GM21737 (cell line): ENCODE results near the gene GPNMB.

Source experiments
- ATAC-seq: cut with Tn5 transposase; IDR thresholded peaks from one replicate; pipeline ENCODE4 v1.9.1; 2021; ENCODE audit warnings: mild to moderate bottlenecking, moderate library complexity; ENCODE audit not compliant: unreplicated experiment

Gene GPNMB

DNA sequence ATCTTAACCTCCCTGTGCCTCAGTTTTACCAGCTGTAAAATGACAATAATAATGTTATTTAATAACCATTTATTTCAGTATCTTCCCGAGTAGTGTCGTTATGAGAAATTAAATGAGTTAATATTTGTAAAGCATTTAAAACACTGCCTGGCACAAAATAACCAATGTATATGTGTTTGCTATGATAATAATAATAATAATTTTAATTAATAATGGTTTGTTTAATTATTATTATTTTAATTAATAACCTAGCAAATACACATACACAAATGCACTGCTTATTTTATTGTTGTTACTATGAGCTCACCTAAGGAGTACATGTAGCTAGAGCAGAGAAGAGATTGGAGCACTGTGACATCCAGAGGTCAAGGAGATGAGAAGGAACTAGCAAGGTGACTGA lies 18.2 kb upstream of the GPNMB start:
- ATAC-seq = no peak

DNA sequence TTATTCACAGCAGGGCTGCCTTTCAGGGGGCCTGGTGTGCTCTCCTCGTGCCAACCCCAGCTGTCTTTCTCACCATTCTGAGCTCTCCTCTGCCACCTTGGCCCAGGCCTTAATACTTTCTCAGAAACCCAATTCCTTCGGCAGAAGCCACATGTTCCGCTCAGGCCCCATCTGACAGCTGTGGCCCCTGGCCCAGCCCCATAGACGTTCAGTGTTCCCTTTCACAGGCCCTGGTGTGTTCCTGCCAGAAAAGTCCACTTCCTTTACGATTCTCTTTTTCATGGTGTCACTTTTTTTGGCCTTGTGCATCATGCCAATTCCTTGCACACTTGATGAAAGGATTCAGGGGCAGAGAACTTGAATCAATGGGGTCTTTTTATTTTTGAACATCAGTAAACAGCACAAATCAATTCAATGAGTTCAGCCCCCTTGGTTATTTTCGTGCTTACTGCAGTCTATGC lies 15.9 kb upstream of the GPNMB start:
- no peak for ATAC-seq

DNA sequence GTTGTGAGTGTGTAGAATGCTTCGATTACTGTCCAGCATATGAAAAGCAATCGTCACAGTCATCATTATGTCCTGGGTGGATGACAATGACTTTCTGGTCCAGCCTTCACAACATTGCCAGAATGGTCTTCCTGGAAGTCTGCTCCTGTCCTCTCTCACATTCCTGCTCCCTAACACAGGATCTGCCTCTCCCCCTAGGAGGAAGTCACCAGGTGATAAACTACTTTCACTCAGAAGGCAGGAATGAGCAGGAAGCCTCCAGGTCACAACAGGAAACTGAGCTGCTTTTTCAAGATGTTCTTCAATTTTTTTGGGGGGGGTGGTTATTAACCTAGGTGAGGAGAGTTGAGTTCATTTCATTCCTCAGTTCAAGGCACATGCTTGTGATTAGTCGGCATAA lies 13.6 kb upstream of the GPNMB start:
- no peak for ATAC-seq

DNA sequence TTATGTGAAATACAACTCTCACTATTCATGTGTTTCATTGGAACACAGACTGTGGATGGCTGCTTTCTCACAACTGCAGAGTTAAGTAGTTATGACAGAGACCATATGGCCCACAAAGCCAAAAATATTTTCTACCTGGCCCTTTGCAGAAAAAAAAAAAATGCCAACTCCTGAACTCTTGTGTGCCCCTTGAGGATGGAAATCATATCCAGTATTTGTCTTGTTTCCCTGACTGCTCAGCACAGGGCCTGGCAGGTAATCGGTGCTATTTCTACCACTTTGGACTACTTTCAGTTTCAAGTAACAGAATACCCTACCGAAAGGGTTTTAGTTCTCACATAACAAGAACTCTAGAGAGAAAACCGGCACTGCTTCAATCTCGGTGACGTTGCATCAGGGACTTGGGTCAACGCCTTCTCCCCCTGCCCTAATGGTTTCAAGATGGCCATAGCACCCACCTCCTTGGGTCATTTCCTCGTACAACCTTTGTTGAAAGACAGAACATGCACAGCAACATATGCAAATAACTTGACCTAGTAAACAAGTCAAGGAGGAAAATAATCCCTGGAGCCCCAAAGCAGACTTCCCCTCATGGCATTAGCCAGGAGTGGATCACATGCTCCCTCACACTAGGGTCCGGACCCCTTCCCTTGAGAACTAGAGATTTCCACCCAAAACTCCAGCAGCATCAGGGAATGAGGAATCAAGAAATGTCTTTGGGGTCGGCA lies 11.8 kb upstream of the GPNMB start:
- ATAC-seq = no peak

DNA sequence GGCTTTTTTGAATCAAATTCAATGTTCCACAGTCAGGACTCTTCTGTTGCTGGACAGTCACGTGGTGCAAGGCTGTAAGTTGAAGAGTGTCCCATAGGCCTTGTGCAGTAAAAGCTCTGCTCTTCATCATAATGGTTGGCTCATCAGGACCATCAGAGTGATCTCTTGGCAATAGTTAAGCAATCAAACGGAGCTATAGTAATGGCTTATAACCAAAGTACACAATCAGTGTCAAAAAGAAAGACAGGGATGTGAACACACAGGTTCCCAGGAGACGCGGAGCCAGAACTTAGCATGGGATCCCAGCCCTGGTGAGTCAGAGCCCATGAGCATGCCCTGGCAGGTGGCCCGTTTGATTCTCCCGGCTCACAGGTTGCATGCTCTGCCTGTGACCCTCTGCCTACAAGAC lies 10.8 kb upstream of the GPNMB start:
- no peak for ATAC-seq

DNA sequence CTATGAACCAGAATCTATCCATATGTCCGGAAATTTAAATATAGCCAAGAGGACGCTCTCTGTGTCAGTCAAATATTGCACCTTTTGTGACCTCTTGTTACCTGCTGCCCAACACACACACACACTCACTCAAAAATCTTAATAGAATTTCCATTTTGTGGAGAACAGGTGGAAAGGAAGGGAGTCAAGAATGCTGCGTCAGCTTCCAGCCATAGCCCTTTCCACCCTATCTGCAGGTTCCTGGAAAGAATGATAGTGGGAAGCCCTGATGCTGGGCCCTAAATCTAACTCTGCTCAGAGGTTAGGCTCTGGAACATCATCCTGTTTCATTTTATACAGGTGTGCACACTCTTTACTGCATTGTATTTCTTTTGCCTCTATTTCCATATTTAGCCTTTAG lies 9.6 kb upstream of the GPNMB start:
- ATAC-seq = no peak

DNA sequence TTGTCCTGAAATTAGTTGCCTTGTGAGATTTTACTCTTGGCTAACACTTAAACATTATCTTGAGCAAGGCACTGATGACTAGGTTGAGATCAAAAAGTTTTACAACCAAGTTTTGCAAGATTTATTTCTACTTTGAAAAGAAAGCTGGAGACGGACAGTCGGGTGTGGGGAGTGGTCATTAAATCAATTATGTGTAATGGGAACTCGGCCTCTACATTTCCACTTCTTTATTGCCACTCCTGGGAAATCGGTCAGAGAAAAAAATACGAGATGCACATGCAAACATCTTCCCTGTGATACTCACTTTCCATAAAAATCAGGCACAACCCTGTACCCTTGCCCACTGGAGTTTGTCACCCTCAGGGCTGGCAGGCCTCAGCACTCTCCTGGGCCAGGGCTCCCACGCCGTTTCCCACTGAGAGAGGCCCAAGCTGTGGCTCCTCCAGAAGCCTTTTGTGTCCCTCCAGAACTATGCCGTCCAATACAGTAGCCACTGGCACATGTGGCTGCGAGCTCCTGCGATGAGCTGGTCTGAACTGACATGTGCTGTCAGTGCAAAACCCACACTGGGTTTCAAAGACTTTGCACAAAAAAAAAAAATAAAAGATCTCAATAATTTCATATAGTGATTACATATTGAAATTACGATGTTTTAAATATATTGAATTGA lies 7.5 kb upstream of the GPNMB start:
- ATAC-seq = no peak

DNA sequence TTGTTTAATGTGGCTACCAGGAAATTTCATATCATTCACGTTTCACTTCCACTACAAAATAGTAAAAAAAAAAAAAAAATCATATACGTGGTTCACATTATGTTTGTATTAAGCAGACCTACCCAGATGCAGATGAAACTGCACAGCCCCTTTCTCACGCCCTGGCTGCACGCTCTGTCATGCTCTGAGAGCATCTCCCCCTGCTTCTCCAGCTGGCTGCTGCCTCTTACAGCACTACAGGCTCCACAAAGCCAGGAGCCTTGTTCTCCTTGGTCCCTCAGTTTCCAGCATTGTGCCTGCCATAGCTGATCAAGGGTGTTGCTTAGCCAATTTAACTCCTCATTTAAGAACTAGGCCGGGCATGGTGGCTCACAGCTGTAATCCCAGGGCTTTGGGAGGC lies 6.9 kb upstream of the GPNMB start:
- ATAC-seq = no peak

DNA sequence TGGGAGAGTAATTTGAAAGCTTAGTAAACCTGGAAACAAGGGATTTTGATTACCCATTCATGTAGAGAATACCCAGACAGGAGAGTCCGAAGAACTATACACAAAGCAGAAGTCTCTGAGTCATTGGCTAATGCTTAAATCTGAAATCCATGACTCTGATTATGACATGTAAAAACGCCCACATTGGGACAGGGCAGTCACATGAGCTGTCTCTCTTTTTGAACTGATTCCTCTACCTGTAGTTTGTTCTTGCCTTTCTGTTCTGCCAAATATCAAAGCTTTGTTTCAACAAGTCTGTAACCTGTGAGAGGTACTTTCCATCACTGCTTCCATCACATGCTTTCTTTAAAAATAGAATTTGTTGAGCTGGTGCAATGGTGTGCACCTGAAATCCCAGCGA lies 4.3 kb upstream of the GPNMB start:
- no peak for ATAC-seq

DNA sequence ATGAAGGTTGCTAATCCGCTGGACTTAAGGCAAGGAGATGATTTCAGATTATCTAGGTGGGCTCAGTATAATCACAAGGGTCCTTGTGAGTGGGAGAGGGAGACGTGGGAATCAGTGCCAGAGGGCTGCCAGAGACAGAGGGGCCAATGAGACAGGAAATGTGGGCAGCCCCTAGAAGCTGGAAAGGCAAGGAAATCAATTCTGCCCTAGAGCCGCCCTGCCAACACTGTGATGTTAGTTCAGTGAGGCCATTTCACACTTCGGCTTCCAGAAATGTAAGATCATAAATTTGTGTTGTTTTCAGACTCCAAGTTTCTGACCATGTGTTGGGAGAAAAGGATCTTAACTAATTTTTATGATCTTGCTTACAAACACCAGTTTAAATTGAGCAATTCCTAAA lies 3.6 kb upstream of the GPNMB start:
- ATAC-seq = no peak

DNA sequence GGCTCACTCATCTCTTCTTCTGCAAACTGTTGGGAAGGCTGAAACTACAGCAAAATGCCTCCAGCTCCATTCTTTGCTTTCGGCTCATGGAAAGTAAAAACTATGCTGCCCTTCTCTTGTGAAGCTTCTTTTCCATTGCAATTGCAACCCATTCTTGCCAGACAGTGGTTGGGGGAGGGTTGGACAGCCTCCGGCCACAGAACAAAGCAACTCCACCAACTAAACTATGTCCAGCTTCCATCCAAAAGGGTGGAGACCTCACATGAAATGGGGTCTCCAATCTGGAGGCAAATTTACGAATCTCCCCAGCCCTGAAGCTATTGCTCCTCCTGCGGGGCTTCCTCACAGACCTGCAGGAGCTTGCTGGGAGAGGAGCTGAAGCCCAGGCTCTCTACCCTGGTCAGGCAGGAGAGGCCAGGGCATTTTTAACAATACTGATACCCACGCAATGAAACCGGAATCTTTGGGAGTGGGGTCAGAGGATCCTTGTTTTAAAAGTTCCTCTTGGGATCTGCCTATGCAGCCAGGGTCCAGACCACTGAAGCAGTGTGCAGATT lies 549 bp downstream of the GPNMB start:
- no peak for ATAC-seq

DNA sequence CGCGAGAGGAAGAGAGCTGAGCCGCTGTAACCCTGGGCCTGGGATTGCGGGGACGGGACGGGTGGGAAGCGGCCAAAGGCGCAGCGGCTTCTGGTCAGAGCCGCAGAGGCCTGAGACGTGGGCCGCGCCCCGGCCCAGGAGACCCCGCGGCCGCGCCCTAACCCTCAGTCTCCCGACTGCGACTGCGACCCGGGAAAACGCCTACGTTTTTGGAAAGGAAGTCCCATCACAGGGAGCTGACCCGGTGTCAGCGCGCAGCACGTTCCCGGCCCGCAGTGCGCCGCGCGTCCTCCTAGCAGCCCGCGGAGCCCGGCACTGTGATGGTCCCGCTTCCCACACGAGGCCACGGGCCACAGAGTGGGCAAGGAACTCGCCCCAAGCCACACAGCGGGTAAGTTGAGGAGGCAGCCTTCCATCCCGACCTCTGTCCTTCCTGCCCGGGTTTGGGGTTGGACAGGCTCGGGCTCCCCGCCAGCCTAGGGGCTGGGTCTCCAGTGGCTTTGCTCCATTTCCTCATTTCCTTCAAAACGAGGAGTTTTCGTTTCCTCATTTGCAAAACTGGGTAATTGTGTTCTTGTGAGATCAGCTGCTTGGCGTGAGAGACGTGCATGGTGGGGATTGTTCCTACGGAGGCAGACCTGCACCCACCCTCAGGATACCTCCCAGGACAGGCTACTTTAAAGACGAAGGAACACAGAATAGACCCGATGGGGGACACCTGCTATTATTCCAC lies 1.2 kb downstream of the GPNMB start:
- ATAC-seq = no peak

DNA sequence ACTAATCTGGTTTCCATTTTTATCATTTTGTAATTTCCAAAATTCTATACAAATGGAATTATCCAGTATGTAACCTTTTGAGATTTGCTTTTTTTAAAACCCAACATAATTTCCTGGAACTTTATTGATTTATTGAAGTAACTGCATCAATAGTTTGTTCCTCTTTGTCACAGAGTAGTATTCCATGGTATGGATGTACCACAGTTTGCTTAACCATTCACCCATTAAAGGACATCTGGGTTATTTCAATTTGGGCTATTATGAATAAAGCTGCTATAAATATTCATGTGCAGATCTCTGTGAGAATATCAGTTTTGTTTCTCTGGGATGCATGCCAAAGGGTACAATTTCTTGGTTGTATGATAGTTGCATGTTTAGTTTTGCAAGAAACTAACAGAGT lies 2.9 kb downstream of the GPNMB start:
- no peak for ATAC-seq

DNA sequence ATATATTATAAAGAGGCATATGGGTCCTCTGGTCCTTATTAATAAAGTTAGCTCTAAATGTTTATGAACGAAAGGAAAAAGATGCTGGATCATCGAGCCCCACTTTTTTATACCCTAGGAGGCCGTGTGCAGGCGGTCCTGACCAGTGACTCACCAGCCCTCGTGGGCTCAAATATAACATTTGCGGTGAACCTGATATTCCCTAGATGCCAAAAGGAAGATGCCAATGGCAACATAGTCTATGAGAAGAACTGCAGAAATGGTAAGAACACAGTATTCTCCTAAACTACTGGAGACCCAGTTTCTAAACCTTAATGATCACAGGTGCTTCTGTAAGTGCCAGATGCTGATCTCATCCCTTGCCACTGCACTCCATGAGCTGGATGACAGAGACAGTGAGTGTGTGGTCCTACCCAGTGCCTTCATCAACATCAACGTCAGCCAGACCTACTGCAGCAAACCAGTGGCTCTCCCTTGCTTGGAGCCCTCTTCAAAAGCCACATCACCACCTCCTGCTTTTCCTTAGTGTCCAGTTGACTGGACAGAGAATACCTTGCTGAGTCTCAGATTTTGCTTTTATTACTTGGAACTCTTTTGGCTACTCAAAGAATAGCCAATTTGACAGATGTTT lies 7.6 kb downstream of the GPNMB start:
- ATAC-seq = no peak

DNA sequence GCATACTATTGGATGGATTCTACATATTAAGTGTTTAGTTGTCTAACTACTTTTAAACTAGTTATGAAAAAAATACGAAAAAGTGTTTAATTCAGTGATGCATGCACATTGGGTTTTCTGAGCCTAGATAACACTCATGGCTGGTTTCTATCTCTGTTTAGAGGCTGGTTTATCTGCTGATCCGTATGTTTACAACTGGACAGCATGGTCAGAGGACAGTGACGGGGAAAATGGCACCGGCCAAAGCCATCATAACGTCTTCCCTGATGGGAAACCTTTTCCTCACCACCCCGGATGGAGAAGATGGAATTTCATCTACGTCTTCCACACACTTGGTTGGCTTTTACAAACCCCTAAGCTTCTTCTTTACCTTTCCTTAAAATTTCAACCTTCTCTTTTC lies 10.2 kb downstream of the GPNMB start:
- no peak for ATAC-seq

DNA sequence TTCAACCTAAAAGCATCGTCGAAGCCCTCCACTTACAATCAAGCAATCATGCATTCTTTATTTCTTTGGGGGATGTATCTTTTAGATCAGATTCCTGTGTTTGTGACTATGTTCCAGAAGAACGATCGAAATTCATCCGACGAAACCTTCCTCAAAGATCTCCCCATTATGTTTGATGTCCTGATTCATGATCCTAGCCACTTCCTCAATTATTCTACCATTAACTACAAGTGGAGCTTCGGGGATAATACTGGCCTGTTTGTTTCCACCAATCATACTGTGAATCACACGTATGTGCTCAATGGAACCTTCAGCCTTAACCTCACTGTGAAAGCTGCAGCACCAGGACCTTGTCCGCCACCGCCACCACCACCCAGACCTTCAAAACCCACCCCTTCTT lies 13.8 kb downstream of the GPNMB start:
- ATAC-seq = no peak

DNA sequence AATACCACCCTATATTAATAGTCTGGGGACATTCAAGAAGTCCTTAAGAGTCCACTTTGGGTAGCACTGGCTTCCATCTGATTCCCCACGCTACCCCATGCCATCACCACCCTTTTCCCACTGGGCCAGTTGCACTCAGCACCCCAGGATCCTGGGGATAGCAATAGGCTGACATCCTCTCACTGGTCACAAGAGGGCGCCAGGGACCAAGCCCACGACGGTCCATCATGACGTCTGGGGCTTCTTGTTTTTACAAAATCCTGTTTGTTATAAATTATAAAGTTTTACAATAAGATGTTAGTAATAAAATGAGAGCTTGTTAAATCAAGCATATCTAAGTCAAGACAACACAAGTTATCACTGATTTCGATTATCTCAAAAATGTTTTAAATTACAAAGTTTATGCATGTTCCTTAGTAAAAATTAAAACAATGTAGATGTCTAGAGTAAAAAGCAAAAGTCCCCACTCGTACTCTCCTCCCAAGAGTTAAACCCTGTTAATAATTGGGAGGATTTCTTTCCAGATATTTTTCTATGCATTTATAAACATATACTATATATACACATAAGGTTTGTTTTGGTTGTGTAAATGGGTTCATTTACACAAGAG lies 15.4 kb downstream of the GPNMB start:
- no peak for ATAC-seq

DNA sequence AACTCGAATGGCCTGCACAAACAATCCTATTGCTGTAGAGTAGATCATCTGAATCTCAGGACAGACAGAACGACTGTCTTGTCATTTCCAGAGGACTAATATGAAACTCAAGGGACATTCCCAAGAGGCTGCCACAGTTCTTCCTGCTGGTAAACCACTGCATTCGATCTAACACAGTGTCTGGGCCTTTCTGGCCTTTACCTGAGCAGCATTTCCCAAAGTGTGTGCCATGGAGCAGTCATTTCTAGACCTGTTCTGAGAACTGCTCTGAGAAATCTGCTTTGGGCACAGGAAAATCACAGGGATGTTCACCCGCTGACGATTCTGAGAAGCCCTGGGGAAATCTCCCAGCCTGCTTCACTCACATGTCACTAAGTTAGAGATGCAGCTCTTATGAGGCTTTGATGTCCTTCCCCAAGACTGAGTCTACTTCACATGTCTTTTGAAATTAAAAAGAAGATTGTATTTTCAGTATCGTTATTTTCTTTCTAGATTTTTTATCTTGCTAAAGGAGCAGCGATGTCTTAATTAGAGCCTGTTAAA lies 18.4 kb downstream of the GPNMB start:
- no peak for ATAC-seq

DNA sequence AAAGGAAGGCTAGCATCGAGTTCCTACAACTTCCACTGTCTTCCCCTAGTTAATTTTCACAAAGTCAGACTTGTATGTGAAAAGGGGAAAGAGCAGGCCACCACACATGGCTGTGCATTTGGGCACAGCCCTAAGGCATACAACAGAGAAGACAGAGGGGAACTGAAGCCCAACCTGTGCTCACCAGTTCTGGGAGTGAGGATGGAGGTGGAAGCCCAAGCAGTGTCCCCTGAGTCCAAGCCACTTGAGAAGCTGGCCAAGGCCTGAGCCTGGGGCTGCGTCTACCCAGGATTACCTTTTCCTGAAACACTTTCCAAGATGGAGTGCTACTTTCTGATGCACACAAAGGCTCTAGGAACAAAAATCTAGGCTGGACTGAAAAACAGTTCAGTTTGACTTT lies 20.3 kb downstream of the GPNMB start:
- ATAC-seq = no peak

DNA sequence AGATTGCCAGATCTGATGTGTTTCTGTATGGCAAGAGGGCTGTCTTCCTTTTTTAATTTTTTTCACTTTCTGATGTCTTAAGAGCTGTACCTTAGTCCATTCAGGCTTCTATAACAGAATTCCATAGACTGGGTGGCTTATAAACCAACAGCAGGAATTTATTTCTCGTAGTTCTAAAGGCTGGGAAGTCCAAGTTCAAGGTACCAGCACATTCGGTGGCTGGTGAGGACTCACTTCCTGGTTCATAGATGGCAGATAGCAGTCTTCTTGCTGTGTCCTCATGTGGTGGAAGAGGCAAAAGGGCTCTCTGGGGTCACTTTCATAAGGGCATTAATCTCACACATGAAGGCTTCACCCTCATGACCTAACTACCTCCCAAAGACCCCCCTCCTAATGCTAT lies 20.8 kb downstream of the GPNMB start:
- no peak for ATAC-seq

DNA sequence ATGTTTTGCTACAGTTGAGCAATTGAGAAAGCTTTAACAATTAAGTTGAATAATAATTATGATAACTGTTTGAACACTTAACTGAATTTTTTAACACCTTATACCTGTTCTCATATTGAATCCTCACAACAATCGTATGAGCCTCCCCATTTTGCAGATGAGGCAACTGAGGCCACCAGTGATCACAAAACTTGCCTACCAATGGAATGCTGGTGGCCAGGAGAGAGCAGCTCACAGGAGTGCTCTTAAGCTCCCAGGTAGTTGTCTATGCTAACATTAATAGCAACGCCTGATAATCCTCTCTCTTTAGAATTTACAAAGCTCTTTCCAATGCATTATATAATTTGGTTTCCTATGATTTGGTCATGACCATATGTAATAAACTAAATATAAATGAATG lies 21.6 kb downstream of the GPNMB start:
- no peak for ATAC-seq
